ENCODE data around the gene CLTA.

Gene CLTA

GRCh38 chr9:36164989-36165388 is 25.7 kb upstream of the CLTA start:
- no peak for DNase-seq (ENCODE audit: low read depth)
- H3K4me3 ChIP-seq (ENCODE audit: low read length) = no peak overlapping the region
- no peak for TF ChIP-seq CTCF (conservative IDR thresholded peaks at IDR 0.05; ENCODE audit: low read length)

- peak overlapping the region; percentile 69 for H3K4me3 ChIP-seq (ENCODE audit: low read length)
- TF ChIP-seq CTCF (conservative IDR thresholded peaks at IDR 0.05; ENCODE audit: low read length) = no peak
- peak; percentile 42 for DNase-seq (ENCODE audit: low read depth)
Measured at GRCh38 chr9:36165826-36166167, 24.9 kb upstream of the CLTA start.

GRCh38 chr9:36166168-36166927 is 24.4 kb upstream of the CLTA start:
- DNase-seq (ENCODE audit: low read depth) = peak; percentile 85
- TF ChIP-seq CTCF (conservative IDR thresholded peaks at IDR 0.05; ENCODE audit: low read length) = peak; percentile 64
- peak overlapping the region; percentile 69 for H3K4me3 ChIP-seq (ENCODE audit: low read length)

- no peak for DNase-seq (ENCODE audit: low read depth)
- H3K4me3 ChIP-seq (ENCODE audit: low read length) = no peak within 1 kb of the TSS
- no peak for TF ChIP-seq CTCF (conservative IDR thresholded peaks at IDR 0.05; ENCODE audit: low read length)
Measured at GRCh38 chr9:36169166-36169565, 21.6 kb upstream of the CLTA start, which contains the start of gene CCIN. Gene CCIN (plus strand): TSS chr9:36169388. CDS start chr9:36169503, 115 bp downstream.

- no peak overlapping the region for H3K4me3 ChIP-seq (ENCODE audit: low read length)
- no peak for DNase-seq (ENCODE audit: low read depth)
- no peak for TF ChIP-seq CTCF (conservative IDR thresholded peaks at IDR 0.05; ENCODE audit: low read length)
Measured at GRCh38 chr9:36169708-36170107, 21.0 kb upstream of the CLTA start.

- no peak for DNase-seq (ENCODE audit: low read depth)
- no peak for TF ChIP-seq CTCF (conservative IDR thresholded peaks at IDR 0.05; ENCODE audit: low read length)
- no peak overlapping the region for H3K4me3 ChIP-seq (ENCODE audit: low read length)
Measured at GRCh38 chr9:36170531-36170930, 20.2 kb upstream of the CLTA start.

GRCh38 chr9:36173861-36174260 is 16.9 kb upstream of the CLTA start:
- TF ChIP-seq CTCF (conservative IDR thresholded peaks at IDR 0.05; ENCODE audit: low read length) = no peak
- DNase-seq (ENCODE audit: low read depth) = no peak
- H3K4me3 ChIP-seq (ENCODE audit: low read length) = no peak overlapping the region
